HCT116 (cell line): ENCODE data around the gene LEKR1. TPM values are rescaled to one million over a fixed set of nuclear protein-coding genes. Genes with fewer than 3 reads are reported as not detected.

Experiments used
- ATAC-seq: fragments of 200-7000 bp; cut with Tn5 transposase; 2 replicates; pipeline ENCODE4 v1.9.1; 2020; ENCODE audit warnings: mild to moderate bottlenecking, moderate library complexity
- BruUV-seq: library from RNA; stranded (reverse); fragments of 400-500 nt; replicated peaks from 2 replicates; lab custom pipeline; 2021; lab: Mats Ljungman, UMichigan
- CTCF ChIA-PET: fragments of 300-600 bp; sonication (Branson Sonifier 250); formaldehyde crosslinking; loops from one replicate; lab custom pipeline; 2021; ENCODE audit warnings: antibody characterized with exemption; lab: Charles Lee
- POLR2A ChIA-PET: fragments of 300-600, 350-600 bp; sonication (Branson Sonifier 250); formaldehyde crosslinking; loops from one replicate; lab custom pipeline; 2021; ENCODE audit warnings: antibody characterized with exemption; lab: Charles Lee
- RAD21 ChIA-PET, 2 experiments: fragments of 300-600 bp; sonication (Branson Sonifier 250); formaldehyde crosslinking; loops; one replicate each; lab custom pipeline; 2023; ENCODE audit warnings: low total read pairs in 2 of 2; ENCODE audit not compliant: uncharacterized antibody in 2 of 2, unreplicated experiment in 2 of 2, low non-redundant PET in 1 of 2; lab: Charles Lee
- DNase-seq: peaks from one replicate; pipeline ENCODE4 v3.0.0-alpha.2; 2010; ENCODE audit warnings: low read depth, low spot score
- H2AFZ ChIP-seq: fragments of 200-600 bp; shearing (Covaris generic), sonication (generic); 2 replicates; pipeline ENCODE4 v1.6.1; 2017; ENCODE audit warnings: low read depth, mixed run types, mixed read lengths, antibody characterized with exemption, low read length; ENCODE audit not compliant: poor library complexity, severe bottlenecking
- H3K27ac ChIP-seq: 2 replicates; pipeline ENCODE4 v1.5.1; 2012; ENCODE audit warnings: low read depth, low read length
- H3K27me3 ChIP-seq: fragments of 200-600 bp; sonication (generic); 2 replicates; pipeline ENCODE4 v1.6.1; 2016; ENCODE audit warnings: mixed run types, low read length, mixed read lengths; ENCODE audit not compliant: insufficient read depth
- H3K36me3 ChIP-seq, 2 experiments: fragments of 200-500 bp in 1 of 2; fragments of 200-600 bp in 1 of 2; sonication (Bioruptor generic) in 1 of 2; sonication (generic) in 1 of 2; 2 replicates each; pipeline versions ENCODE4 v1.5.1 to v1.6.1; 2014 to 2016; ENCODE audit warnings: low read length in 2 of 2, inconsistent platforms in 1 of 2, mixed read lengths in 1 of 2, mixed run types in 1 of 2; ENCODE audit not compliant: insufficient read depth in 2 of 2, control insufficient read depth in 1 of 2
- H3K4me1 ChIP-seq, 2 experiments: fragments of 200-600 bp in 1 of 2; sonication (generic) in 1 of 2; 2 replicates each; pipeline versions ENCODE4 v1.5.1 to v1.6.1; 2012 to 2017; ENCODE audit warnings: low read length in 2 of 2, inconsistent platforms in 1 of 2, mild to moderate bottlenecking in 1 of 2, mixed read lengths in 1 of 2, mixed run types in 1 of 2, moderate library complexity in 1 of 2; ENCODE audit not compliant: insufficient read depth in 2 of 2, control insufficient read depth in 1 of 2
- H3K4me2 ChIP-seq: fragments of 200-600 bp; sonication (generic); 2 replicates; pipeline ENCODE4 v1.6.1; 2017; ENCODE audit warnings: mixed run types, low read length, mixed read lengths
- H3K4me3 ChIP-seq, 2 experiments: fragments of 200-600 bp in 1 of 2; sonication (generic) in 1 of 2; replicated peaks in 1 of 2; 2 replicates each; pipeline ENCODE4 v1.5.1; 2011 to 2016; ENCODE audit warnings: low read length in 2 of 2, control low read depth in 1 of 2, low read depth in 1 of 2, mild to moderate bottlenecking in 1 of 2, mixed read lengths in 1 of 2, mixed run types in 1 of 2
- H3K79me2 ChIP-seq: fragments of 200-600 bp; sonication (generic); 2 replicates; pipeline ENCODE4 v1.6.1; 2017; ENCODE audit warnings: mild to moderate bottlenecking, mixed run types, low read length, moderate library complexity, mixed read lengths; ENCODE audit not compliant: insufficient read depth
- H3K9ac ChIP-seq: fragments of 200-600 bp; sonication (generic); 2 replicates; pipeline ENCODE4 v1.6.1; 2016; ENCODE audit warnings: low read length, mixed read lengths
- H3K9me2 ChIP-seq: fragments of 200-600 bp; sonication (generic), shearing (Covaris generic); 2 replicates; pipeline ENCODE4 v1.6.1; 2017; ENCODE audit warnings: mixed run types, mild to moderate bottlenecking, moderate library complexity; ENCODE audit not compliant: insufficient read depth
- H3K9me3 ChIP-seq, 2 experiments: fragments of 200-500 bp in 1 of 2; fragments of 200-600 bp in 1 of 2; sonication (Bioruptor generic) in 1 of 2; sonication (generic) in 1 of 2; 2 replicates each; pipeline ENCODE4 v1.6.1; 2014 to 2017; ENCODE audit warnings: low read length in 2 of 2, mixed read lengths in 2 of 2, inconsistent platforms in 1 of 2, low read depth in 1 of 2, mild to moderate bottlenecking in 1 of 2, mixed run types in 1 of 2, moderate library complexity in 1 of 2; ENCODE audit not compliant: control insufficient read depth in 1 of 2, insufficient read depth in 1 of 2
- H4K20me1 ChIP-seq: fragments of 200-600 bp; sonication (generic), shearing (Covaris generic); 2 replicates; pipeline ENCODE4 v1.6.1; 2017; ENCODE audit warnings: mixed run types, mild to moderate bottlenecking, moderate library complexity; ENCODE audit not compliant: insufficient read depth
- CBX3 ChIP-seq: IDR thresholded peaks from 2 replicates; pipeline ENCODE4 v1.6.1; 2012; ENCODE audit warnings: low read depth
- CEBPB ChIP-seq: IDR thresholded peaks from 2 replicates; pipeline ENCODE4 v1.6.1; 2012; ENCODE audit warnings: low read depth
- EGR1 ChIP-seq: IDR thresholded peaks from 2 replicates; pipeline ENCODE4 v1.6.1; 2012; ENCODE audit warnings: low read depth
- ELF1 ChIP-seq: IDR thresholded peaks from 2 replicates; pipeline ENCODE4 v1.6.1; 2012; ENCODE audit warnings: low read depth, borderline replicate concordance
- EZH2 ChIP-seq: fragments of 200-600 bp; sonication (generic); IDR thresholded peaks from 2 replicates; pipeline ENCODE4 v1.6.1; 2017; ENCODE audit warnings: antibody characterized with exemption, mixed run types
- EZH2phosphoT487 ChIP-seq: fragments of 200-600 bp; IDR thresholded peaks from 2 replicates; pipeline ENCODE4 v1.6.1; 2018; ENCODE audit warnings: antibody characterized with exemption, borderline replicate concordance
- FOSL1 ChIP-seq: IDR thresholded peaks from 2 replicates; pipeline ENCODE4 v1.6.1; 2012; ENCODE audit warnings: low read depth
- JUND ChIP-seq: IDR thresholded peaks from 2 replicates; pipeline ENCODE4 v1.6.1; 2012
- MAX ChIP-seq: IDR thresholded peaks from 2 replicates; pipeline ENCODE4 v1.6.1; 2012
- POLR2A ChIP-seq: IDR thresholded peaks from 2 replicates; pipeline ENCODE4 v1.7.0; 2011; ENCODE audit warnings: borderline replicate concordance; ENCODE audit not compliant: insufficient read depth, insufficient read length; ENCODE audit errors: extremely low read depth
- POLR2AphosphoS5 ChIP-seq: IDR thresholded peaks from 2 replicates; pipeline ENCODE4 v1.6.1; 2011; ENCODE audit warnings: mild to moderate bottlenecking, low read depth, low read length, moderate library complexity
- RAD21 ChIP-seq: IDR thresholded peaks from 2 replicates; pipeline ENCODE4 v1.6.1; 2012; ENCODE audit warnings: low read depth, mild to moderate bottlenecking
- REST ChIP-seq: IDR thresholded peaks from 2 replicates; pipeline ENCODE4 v1.6.1; 2012; ENCODE audit warnings: low read depth
- SIN3A ChIP-seq: IDR thresholded peaks from 2 replicates; pipeline ENCODE4 v1.6.1; 2012; ENCODE audit warnings: low read depth
- SP1 ChIP-seq: IDR thresholded peaks from 2 replicates; pipeline ENCODE4 v1.6.1; 2012; ENCODE audit warnings: low read depth
- TCF7L2 ChIP-seq: IDR thresholded peaks from 2 replicates; pipeline ENCODE4 v1.7.0; 2011; ENCODE audit warnings: borderline replicate concordance, inconsistent platforms; ENCODE audit not compliant: insufficient read depth, insufficient read length; ENCODE audit errors: extremely low read depth
- YY1 ChIP-seq: IDR thresholded peaks from 2 replicates; pipeline ENCODE4 v1.6.1; 2011; ENCODE audit warnings: low read length, low read depth, moderate library complexity, mild to moderate bottlenecking; ENCODE audit not compliant: insufficient replicate concordance; ENCODE audit errors: extremely low read depth
- ZBTB33 ChIP-seq: IDR thresholded peaks from 2 replicates; pipeline ENCODE4 v1.6.1; 2011; ENCODE audit warnings: mild to moderate bottlenecking, low read length, moderate library complexity; ENCODE audit not compliant: insufficient replicate concordance; ENCODE audit errors: extremely low read depth
- ZNF274 ChIP-seq: fragments of 200-500 bp; sonication (Bioruptor generic); IDR thresholded peaks from 2 replicates; pipeline ENCODE4 v1.6.1; 2014; ENCODE audit warnings: mild to moderate bottlenecking, low read depth, low read length, inconsistent platforms
- intact Hi-C: fragments of 100-400 bp; cut with micrococcal nuclease; formaldehyde crosslinking; loops from 2 replicates; pipeline ENCODE4 v1.10.0; 2022
- total RNA-seq: library from RNA; stranded (reverse); gene quantifications from one replicate; pipeline ENCODE4 v1.2.1, GENCODE V29; 2021; ENCODE audit not compliant: unreplicated experiment
- TF ChIP-seq, protein P1 (sequence below), 3 experiments: fragments of 200-600 bp in 1 of 3; sonication (generic) in 1 of 3; IDR thresholded peaks in 2 of 3; conservative IDR thresholded peaks in 1 of 3; 2 replicates each; pipeline ENCODE4 v1.5.1; 2012 to 2017; ENCODE audit warnings: low read depth in 2 of 3, low read length in 2 of 3, antibody characterized with exemption in 1 of 3, borderline replicate concordance in 1 of 3, control low read depth in 1 of 3, mild to moderate bottlenecking in 1 of 3, mixed read lengths in 1 of 3, mixed run types in 1 of 3, moderate library complexity in 1 of 3; ENCODE audit not compliant: insufficient read depth in 1 of 3

The LEKR1 gene
- total RNA-seq, 1 experiment from 2014 or later = 2.1 TPM

- no peaks in the 10 kb centered on the region for H4K20me1 ChIP-seq
- H3K4me1 ChIP-seq = peaks cover 0 to 11% of the 10 kb centered on the region in 2 experiments; a peak in 2 of 4 replicates
- no peaks in the 10 kb centered on the region for H3K79me2 ChIP-seq
- H3K9me2 ChIP-seq = no peaks in the 10 kb centered on the region
- no peak overlapping the region for H2AFZ ChIP-seq
- H3K4me2 ChIP-seq = no peak overlapping the region
- TF ChIP-seq SIN3A (no peak), ELF1 (no peak), TCF7L2 (no peak), EZH2 (no peak), EZH2phosphoT487 (no peak), RAD21 (no peak), SP1 (no peak), REST (no peak), JUND (no peak), ZBTB33 (no peak), YY1 (no peak), POLR2A (no peak), POLR2AphosphoS5 (no peak), MAX (no peak), EGR1 (no peak), ZNF274 (no peak), CEBPB (no peak), FOSL1 (no peak), CBX3 (no peak)
- TF ChIP-seq, protein P1, sequence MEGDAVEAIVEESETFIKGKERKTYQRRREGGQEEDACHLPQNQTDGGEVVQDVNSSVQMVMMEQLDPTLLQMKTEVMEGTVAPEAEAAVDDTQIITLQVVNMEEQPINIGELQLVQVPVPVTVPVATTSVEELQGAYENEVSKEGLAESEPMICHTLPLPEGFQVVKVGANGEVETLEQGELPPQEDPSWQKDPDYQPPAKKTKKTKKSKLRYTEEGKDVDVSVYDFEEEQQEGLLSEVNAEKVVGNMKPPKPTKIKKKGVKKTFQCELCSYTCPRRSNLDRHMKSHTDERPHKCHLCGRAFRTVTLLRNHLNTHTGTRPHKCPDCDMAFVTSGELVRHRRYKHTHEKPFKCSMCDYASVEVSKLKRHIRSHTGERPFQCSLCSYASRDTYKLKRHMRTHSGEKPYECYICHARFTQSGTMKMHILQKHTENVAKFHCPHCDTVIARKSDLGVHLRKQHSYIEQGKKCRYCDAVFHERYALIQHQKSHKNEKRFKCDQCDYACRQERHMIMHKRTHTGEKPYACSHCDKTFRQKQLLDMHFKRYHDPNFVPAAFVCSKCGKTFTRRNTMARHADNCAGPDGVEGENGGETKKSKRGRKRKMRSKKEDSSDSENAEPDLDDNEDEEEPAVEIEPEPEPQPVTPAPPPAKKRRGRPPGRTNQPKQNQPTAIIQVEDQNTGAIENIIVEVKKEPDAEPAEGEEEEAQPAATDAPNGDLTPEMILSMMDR (IDR thresholded peaks at IDR 0.05 in 2 of 3, conservative IDR thresholded peaks at IDR 0.05 in 1 of 3; ENCODE audit: borderline replicate concordance in 1 of 3, insufficient read depth in 1 of 3, low read depth in 2 of 3, low read length in 2 of 3) = no peak
- ChIA-PET CTCF (no interaction called here), POLR2A (no interaction called here), RAD21 (no interaction called here)
- no peak overlapping the region for H3K9ac ChIP-seq
- H3K27me3 ChIP-seq = no peaks in the 10 kb centered on the region
- H3K9me3 ChIP-seq = no peaks in the 10 kb centered on the region
- intact Hi-C loops = no loop called here
- no peaks in the 10 kb centered on the region for H3K36me3 ChIP-seq
- ATAC-seq (no peak), DNase-seq (no peak)
- no peak overlapping the region for H3K27ac ChIP-seq
- no peak overlapping the region for H3K4me3 ChIP-seq
- no TSS peak for BruUV-seq
These were observed 10.5 kb downstream of the LEKR1 start for GRCh38 chr3:156836701-156837100.
